DOHH2 (cell line): ENCODE measurements around the gene WEE1.

Experiments
- H3F3A ChIP-seq: fragments of 200-600 bp; sonication (generic), shearing (Covaris generic); 2 replicates; pipeline ENCODE4 v1.6.0; 2016; ENCODE audit warnings: antibody characterized with exemption, mild to moderate bottlenecking; ENCODE audit not compliant: control insufficient read depth, insufficient read depth
- H3K27ac ChIP-seq: fragments of 200-600 bp; sonication (generic); 2 replicates; pipeline ENCODE4 v1.5.1; 2014; ENCODE audit warnings: low read depth, mild to moderate bottlenecking, low read length, moderate library complexity
- H3K27me3 ChIP-seq: fragments of 200-600 bp; sonication (generic); 2 replicates; pipeline ENCODE4 v1.6.1; 2014; ENCODE audit warnings: mild to moderate bottlenecking, low read length, mixed read lengths; ENCODE audit not compliant: control insufficient read depth
- H3K36me3 ChIP-seq: fragments of 200-600 bp; sonication (generic); 2 replicates; pipeline ENCODE4 v1.6.1; 2014; ENCODE audit warnings: mild to moderate bottlenecking, low read length, moderate library complexity, mixed read lengths; ENCODE audit not compliant: control insufficient read depth
- H3K4me1 ChIP-seq: fragments of 200-600 bp; sonication (generic); 2 replicates; pipeline ENCODE4 v1.6.1; 2014; ENCODE audit warnings: mild to moderate bottlenecking, low read length, mixed read lengths; ENCODE audit not compliant: control insufficient read depth
- H3K4me2 ChIP-seq: fragments of 200-600 bp; sonication (generic); 2 replicates; pipeline ENCODE4 v1.6.0; 2014; ENCODE audit warnings: mild to moderate bottlenecking, low read length, moderate library complexity
- H3K4me3 ChIP-seq: fragments of 200-600 bp; sonication (generic); 2 replicates; pipeline ENCODE4 v1.5.1; 2014; ENCODE audit warnings: mild to moderate bottlenecking, low read length, mixed read lengths
- H3K79me2 ChIP-seq: fragments of 200-600 bp; sonication (generic); 2 replicates; pipeline ENCODE4 v1.6.1; 2014; ENCODE audit warnings: mild to moderate bottlenecking, low read length, mixed read lengths; ENCODE audit not compliant: control insufficient read depth
- H3K9me2 ChIP-seq: fragments of 200-600 bp; sonication (generic); replicated peaks from 2 replicates; pipeline ENCODE4 v1.6.1; 2014; ENCODE audit warnings: mild to moderate bottlenecking, low read length, mixed read lengths; ENCODE audit not compliant: control insufficient read depth
- H3K9me3 ChIP-seq: fragments of 200-600 bp; sonication (generic); 2 replicates; pipeline ENCODE4 v1.6.1; 2014; ENCODE audit warnings: antibody characterized with exemption, low read length, mixed read lengths; ENCODE audit not compliant: control insufficient read depth, insufficient read depth
- H4K20me1 ChIP-seq: fragments of 200-600 bp; sonication (generic); 2 replicates; pipeline ENCODE4 v1.6.0; 2014; ENCODE audit warnings: low read depth, mild to moderate bottlenecking, antibody characterized with exemption, low read length, moderate library complexity; ENCODE audit not compliant: control insufficient read depth, insufficient read depth
- EZH2phosphoT487 ChIP-seq: fragments of 200-600 bp; sonication (generic); IDR thresholded peaks from 2 replicates; pipeline ENCODE4 v1.6.1; 2017; ENCODE audit warnings: borderline replicate concordance, mild to moderate bottlenecking, antibody characterized with exemption, low read length, moderate library complexity, mixed read lengths
- TF ChIP-seq, protein P1 (sequence below): fragments of 200-600 bp; sonication (generic); IDR thresholded peaks from one replicate; pipeline ENCODE4 v1.5.1; 2014; ENCODE audit warnings: antibody characterized with exemption, mild to moderate bottlenecking, low read depth, low read length; ENCODE audit not compliant: poor library complexity, severe bottlenecking

WEE1 gene

DNA sequence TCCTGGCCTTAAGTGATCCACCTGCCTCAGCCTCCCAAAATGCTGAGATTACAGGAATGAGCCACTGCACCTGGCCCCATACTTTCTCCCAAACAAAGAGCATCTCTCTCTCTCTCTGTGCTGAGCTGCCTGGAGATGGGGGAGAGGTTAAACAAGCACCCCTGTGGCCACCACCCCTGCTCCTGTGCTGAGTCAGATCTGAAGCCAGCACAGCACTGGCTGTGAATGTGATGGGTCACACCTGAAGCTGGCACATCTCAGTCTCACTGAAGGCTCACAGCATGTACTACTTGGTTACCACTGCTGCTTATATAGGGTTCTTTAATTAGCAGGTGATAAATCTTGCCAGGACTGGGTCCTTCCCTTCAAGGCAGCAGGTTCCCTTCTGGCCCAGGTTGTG lies 10.8 kb upstream of the WEE1 start:
- no peak overlapping the region for H3K27ac ChIP-seq
- no peaks in the 10 kb centered on the region for H3K9me2 ChIP-seq
- no peaks in the 10 kb centered on the region for H3K27me3 ChIP-seq
- H4K20me1 ChIP-seq = no peaks in the 10 kb centered on the region
- TF ChIP-seq EZH2phosphoT487 = no peak
- TF ChIP-seq, protein P1, sequence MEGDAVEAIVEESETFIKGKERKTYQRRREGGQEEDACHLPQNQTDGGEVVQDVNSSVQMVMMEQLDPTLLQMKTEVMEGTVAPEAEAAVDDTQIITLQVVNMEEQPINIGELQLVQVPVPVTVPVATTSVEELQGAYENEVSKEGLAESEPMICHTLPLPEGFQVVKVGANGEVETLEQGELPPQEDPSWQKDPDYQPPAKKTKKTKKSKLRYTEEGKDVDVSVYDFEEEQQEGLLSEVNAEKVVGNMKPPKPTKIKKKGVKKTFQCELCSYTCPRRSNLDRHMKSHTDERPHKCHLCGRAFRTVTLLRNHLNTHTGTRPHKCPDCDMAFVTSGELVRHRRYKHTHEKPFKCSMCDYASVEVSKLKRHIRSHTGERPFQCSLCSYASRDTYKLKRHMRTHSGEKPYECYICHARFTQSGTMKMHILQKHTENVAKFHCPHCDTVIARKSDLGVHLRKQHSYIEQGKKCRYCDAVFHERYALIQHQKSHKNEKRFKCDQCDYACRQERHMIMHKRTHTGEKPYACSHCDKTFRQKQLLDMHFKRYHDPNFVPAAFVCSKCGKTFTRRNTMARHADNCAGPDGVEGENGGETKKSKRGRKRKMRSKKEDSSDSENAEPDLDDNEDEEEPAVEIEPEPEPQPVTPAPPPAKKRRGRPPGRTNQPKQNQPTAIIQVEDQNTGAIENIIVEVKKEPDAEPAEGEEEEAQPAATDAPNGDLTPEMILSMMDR = no peak
- no peaks in the 10 kb centered on the region for H3F3A ChIP-seq
- no peak overlapping the region for H3K4me3 ChIP-seq
- H3K4me2 ChIP-seq = no peak overlapping the region
- peaks cover 8% of the 10 kb centered on the region; the same call in 1 of the 2 replicates for H3K4me1 ChIP-seq
- no peaks in the 10 kb centered on the region for H3K9me3 ChIP-seq
- H3K36me3 ChIP-seq = no peaks in the 10 kb centered on the region
- no peaks in the 10 kb centered on the region for H3K79me2 ChIP-seq

DNA sequence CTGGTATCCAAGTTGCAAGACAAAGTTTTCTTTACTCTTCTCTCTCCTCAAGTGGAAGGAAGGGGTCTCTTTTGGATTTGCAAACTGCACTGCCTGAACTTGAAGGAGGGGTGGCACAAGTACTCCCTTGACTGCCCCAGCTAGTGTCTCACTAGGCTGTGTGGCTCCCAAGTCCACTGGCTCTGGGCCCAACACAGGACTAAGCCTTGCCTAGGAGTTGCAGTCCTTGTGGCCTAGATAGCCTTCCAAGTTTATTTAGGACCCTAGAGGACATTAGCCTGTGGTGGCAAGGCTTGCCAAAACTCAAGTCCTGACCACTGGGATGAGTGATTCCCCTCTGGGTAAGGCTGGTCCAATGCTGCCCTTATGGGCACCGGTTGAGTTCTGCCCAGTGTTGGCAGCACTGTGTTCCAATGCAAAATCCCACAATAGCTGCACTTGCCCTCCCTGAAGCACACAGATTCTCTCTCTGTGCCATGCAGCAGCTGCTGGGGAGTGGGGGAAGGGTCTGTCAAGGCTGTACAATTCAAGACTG lies 10.2 kb upstream of the WEE1 start:
- H3K27me3 ChIP-seq = no peaks in the 10 kb centered on the region
- H4K20me1 ChIP-seq = no peaks in the 10 kb centered on the region
- no peak overlapping the region for H3K4me2 ChIP-seq
- no peaks in the 10 kb centered on the region for H3K79me2 ChIP-seq
- H3K9me2 ChIP-seq = no peaks in the 10 kb centered on the region
- H3K4me1 ChIP-seq = peaks cover 11% of the 10 kb centered on the region
- no peaks in the 10 kb centered on the region for H3K36me3 ChIP-seq
- H3K27ac ChIP-seq = no peak overlapping the region
- peaks cover 2% of the 10 kb centered on the region for H3F3A ChIP-seq
- TF ChIP-seq, protein P1 = no peak
- TF ChIP-seq EZH2phosphoT487 = no peak
- H3K4me3 ChIP-seq = no peak overlapping the region
- H3K9me3 ChIP-seq = no peaks in the 10 kb centered on the region

DNA sequence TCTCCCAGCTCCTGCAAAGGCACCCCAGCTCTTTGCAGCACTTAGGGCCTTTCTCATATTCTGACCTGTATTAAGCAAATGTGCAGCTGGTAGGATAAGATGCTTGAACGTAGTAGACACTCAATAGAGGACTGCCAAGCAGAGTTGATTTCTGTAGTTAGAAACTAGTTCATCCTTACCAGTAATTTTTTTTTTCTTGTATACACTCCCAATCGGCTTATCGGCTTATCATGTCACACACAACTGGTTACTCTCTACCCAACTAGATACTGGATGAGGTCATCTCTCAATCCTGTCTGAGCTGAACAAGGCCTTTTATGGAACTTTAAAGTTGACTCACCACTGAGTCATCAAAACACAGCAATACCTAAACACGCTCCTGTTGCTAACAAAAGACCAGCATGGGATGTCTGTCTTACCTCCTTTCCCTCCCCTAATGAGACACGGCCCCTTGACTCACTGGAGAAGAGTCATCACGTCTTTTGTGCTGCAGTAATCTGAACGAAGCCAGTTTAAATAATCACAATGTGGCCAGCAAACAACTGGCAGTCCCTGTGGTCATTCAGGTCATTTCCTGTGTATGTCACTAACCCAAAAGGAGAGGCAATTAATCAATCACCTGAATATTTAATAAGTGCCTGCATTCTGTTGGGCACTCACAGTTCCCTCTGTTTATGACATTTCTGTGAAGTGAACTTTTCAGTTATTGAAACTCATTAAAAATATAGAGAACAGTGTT lies 7.5 kb upstream of the WEE1 start:
- Histone ChIP-seq H3K27me3 (no peaks in the 10 kb centered on the region), H4K20me1 (no peaks in the 10 kb centered on the region), H3K9me2 (no peaks in the 10 kb centered on the region), H3K4me1 (peaks cover 38% of the 10 kb centered on the region), H3K4me3 (no peak overlapping the region), H3K36me3 (no peaks in the 10 kb centered on the region), H3K27ac (no peak overlapping the region), H3K9me3 (no peaks in the 10 kb centered on the region), H3K79me2 (no peaks in the 10 kb centered on the region), H3F3A (peaks cover 26% of the 10 kb centered on the region), H3K4me2 (no peak overlapping the region)
- no peak for TF ChIP-seq EZH2phosphoT487
- TF ChIP-seq, protein P1 = no peak
